Lower leg skin (tissue), 4 donors: ENCODE results near the gene SLC2A5. TPM values are rescaled to one million over a fixed set of nuclear protein-coding genes. Genes with fewer than 3 reads are reported as not detected.
"Not testable (repeated sequence)": the region's sequence is repeated elsewhere in the genome, so short reads cannot be mapped to it uniquely, and the experiment has no call there.

Experiments
- DNase-seq, 2 donors: peaks; one replicate each; pipeline ENCODE4 v3.0.0-alpha.2; 2019; ENCODE audit warnings: low spot score in 2 of 2
- H3K4me3 ChIP-seq: fragments of 200-600 bp; sonication (generic); 2 replicates; pipeline ENCODE4 v1.5.1; 2017; ENCODE audit warnings: mild to moderate bottlenecking, low read depth; ENCODE audit not compliant: poor library complexity, severe bottlenecking
- CTCF ChIP-seq, 3 donors: fragments of 450-650 bp; IDR thresholded peaks; one replicate each; pipeline ENCODE4 v1.5.1; 2016; ENCODE audit warnings: antibody characterized with exemption in 3 of 3, mild to moderate bottlenecking in 3 of 3, moderate library complexity in 2 of 3
- POLR2A ChIP-seq, 2 donors: fragments of 450-650 bp; IDR thresholded peaks; one replicate each; pipeline ENCODE4 v1.6.1; 2016 to 2017; ENCODE audit warnings: antibody characterized with exemption in 2 of 2, mild to moderate bottlenecking in 1 of 2, moderate library complexity in 1 of 2
- WGBS, 2 donors: methylation state at CpG; one replicate each; pipeline ENCODE4 v1.1.5; 2018; 5-methylcytosine and 5-hydroxymethylcytosine counted together
- intact Hi-C: fragments of 100-400 bp; cut with DNase I; formaldehyde crosslinking; loops from one replicate; pipeline ENCODE4 v1.15.0; 2023; ENCODE audit warnings: low total_unique reads
- total RNA-seq, 4 donors: library from RNA; depleted of rRNA; stranded (reverse); fragments of >200 nt; gene quantifications; one replicate each; pipeline ENCODE4 v1.1.0, GENCODE V29; 2016

Gene SLC2A5
- total RNA-seq, 4 donors from 2014 or later, result 0.21 to 3.4 (median 1.9) TPM

GRCh38 chr1:9033363-9033762 lies 36.1 kb downstream of the SLC2A5 start:
- TF ChIP-seq CTCF (IDR thresholded peaks at IDR 0.05) (no peak), POLR2A (IDR thresholded peaks at IDR 0.05) (no peak)
- DNase-seq, result no peak
- 52 to 63% methylated on average over 5 of the region's 5 CpGs for WGBS, 2 donors
- intact Hi-C loops, result no loop called here
- no peak overlapping the region for H3K4me3 ChIP-seq

DNA sequence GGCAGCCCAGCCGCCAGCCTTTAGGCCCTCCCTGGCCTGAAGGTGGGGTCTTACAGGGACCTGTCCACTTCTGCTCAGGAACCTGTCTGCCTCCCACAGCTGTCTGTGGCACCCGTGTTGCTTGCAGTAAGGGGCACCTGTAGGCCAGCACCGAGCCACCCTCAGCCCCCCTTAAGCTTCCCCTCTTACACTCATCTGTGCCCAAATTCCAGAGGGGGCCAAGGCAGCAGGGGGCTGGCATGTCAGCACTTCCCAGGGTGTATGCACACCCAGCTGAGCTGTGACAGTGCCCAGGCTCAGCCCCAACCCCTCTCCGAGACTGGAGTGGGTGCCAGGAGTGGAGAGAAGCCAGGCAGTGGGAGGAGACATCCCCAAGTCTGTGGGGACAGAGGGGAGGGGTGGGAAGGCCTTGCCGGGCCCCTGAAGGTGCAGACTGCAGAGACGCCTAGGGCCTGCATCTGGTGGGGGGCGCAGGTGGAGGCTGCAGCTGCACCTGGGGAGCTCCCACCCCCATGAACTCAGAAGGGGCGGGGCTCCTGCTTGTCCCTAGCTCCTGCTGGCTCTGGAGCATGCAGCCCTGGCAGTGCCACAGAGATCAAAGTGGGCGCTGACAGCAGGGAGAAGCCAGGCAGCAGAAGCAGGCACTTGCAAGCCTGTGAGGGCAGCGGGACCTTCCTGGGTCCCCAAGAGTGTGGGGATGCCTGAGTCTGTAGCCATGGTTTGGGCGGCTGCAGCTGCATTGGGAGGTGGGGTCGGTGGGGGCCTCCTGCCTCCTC lies 37.8 kb downstream of the SLC2A5 start:
- DNase-seq, result no peak
- TF ChIP-seq CTCF (IDR thresholded peaks at IDR 0.05), result no peak
- no peak for TF ChIP-seq POLR2A (IDR thresholded peaks at IDR 0.05)
- H3K4me3 ChIP-seq, result no peak overlapping the region
- WGBS, 2 donors, result 73 to 84% methylated on average over 5 to 10 of the region's 12 CpGs
- intact Hi-C loops, result no loop called here

GRCh38 chr1:9031077-9031476 lies 38.4 kb downstream of the SLC2A5 start:
- 63 to 90% methylated on average over 4 of the region's 4 CpGs for WGBS, 2 donors
- H3K4me3 ChIP-seq, intact Hi-C loops, DNase-seq: not testable (repeated sequence)

- TF ChIP-seq POLR2A (IDR thresholded peaks at IDR 0.05) (no peak), CTCF (IDR thresholded peaks at IDR 0.05) (no peak)
- 88 to 89% methylated on average over 5 of the region's 5 CpGs for WGBS, 2 donors
- no peak for DNase-seq
- H3K4me3 ChIP-seq, result no peak overlapping the region
- intact Hi-C loops, result no loop called here
These were observed 40.3 kb downstream of the SLC2A5 start for GRCh38 chr1:9028921-9029705.

DNA sequence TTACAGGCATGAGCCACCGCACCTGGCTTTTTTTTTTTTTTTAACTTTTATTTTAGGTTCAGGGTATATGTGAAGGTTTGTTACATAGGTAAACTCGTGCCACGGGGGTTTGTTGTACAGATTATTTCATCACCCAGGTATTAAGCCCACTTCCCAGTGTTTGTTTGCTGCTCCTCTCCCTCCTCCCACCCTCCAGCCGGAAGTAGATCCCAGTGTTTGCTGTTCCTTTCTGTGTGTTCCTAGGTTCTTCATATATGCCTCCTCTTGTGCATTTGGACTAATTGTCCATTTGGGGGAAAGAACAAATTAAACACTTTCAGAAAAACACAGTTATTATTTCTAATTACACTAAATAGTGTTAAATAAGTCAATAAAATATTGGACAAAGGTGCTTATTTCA lies 42.1 kb downstream of the SLC2A5 start:
- intact Hi-C loops, result no loop called here
- 87% methylated on average over 4 of the region's 4 CpGs for WGBS, 2 donors
- TF ChIP-seq CTCF (IDR thresholded peaks at IDR 0.05), result no peak
- no peak for DNase-seq
- H3K4me3 ChIP-seq, result no peak overlapping the region

DNA sequence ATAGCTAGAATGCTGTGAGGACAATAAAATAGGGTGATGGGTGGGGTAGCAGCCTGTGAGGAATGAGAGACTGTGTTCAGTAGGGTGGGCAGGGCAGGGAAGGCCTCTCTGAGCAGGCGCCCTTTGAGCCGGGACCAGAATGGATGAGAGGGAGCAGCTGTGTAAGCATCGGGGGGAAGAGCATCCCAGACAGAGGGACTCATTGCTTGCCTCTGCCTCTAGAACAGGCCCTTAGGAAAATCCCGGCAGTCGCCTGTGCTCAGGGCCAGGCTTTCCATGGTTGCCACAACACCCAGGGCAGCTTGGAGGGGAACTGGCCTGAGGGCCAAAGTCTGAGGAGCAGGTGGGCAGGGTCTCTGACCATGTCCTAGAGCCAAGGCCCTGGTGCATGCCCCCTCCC lies 44.0 kb downstream of the SLC2A5 start:
- TF ChIP-seq CTCF (IDR thresholded peaks at IDR 0.05) (no peak), POLR2A (IDR thresholded peaks at IDR 0.05) (no peak)
- no peak overlapping the region for H3K4me3 ChIP-seq
- intact Hi-C loops, result no loop called here
- 89 to 90% methylated on average over 5 of the region's 5 CpGs for WGBS, 2 donors
- DNase-seq, result no peak
